Vagina (tissue), 2 donors: ENCODE results near the gene FGF2.
"Not testable (repeated sequence)": the region's sequence is repeated elsewhere in the genome, so short reads cannot be mapped to it uniquely, and the experiment has no call there.

Experiments
- POLR2A ChIP-seq, 2 donors: fragments of 450-650 bp; IDR thresholded peaks; one replicate each; pipeline ENCODE4 v1.6.1; 2017; ENCODE audit warnings: antibody characterized with exemption in 2 of 2, mild to moderate bottlenecking in 2 of 2, moderate library complexity in 2 of 2
- POLR2AphosphoS5 ChIP-seq, 2 donors: sonication (generic); formaldehyde crosslinking; IDR thresholded peaks; one replicate each; pipeline ENCODE4 v1.9.0; 2017; ENCODE audit warnings: antibody characterized with exemption in 2 of 2, mild to moderate bottlenecking in 2 of 2, low read depth in 1 of 2; ENCODE audit not compliant: insufficient read depth in 1 of 2
- TF ChIP-seq, protein P1 (sequence below), 3 experiments: fragments of 450-650 bp in 2 of 3; fragments of 200-600 bp in 1 of 3; sonication (generic) in 1 of 3; IDR thresholded peaks; one replicate each; pipeline ENCODE4 v1.5.1; 2017 to 2019; ENCODE audit warnings: antibody characterized with exemption in 3 of 3, mild to moderate bottlenecking in 2 of 3, moderate library complexity in 2 of 3

DNA sequence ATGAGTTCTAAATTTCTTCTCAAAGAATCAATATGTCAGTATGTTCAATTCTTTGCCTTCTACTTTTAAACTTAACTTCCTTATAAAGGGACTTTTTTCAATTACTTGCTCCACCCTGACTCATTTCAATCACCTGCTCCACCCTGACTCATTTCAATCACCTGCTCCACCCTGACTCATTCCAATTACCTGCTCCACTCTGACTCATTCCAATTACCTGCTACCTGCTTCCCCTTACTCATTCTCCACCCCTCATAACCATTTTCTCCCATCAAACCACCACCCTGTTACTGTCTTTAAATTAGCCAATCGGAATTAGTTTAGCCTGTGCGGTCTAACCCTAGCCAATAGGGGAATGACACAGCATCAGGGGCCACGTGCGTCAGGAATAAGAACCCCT, 40.3 kb upstream of the FGF2 start:
- not testable (repeated sequence) for TF ChIP-seq POLR2AphosphoS5 (IDR thresholded peaks at IDR 0.05; ENCODE audit: insufficient read depth in 1 of 2, low read depth in 1 of 2); POLR2A (IDR thresholded peaks at IDR 0.05)
- TF ChIP-seq, protein P1, sequence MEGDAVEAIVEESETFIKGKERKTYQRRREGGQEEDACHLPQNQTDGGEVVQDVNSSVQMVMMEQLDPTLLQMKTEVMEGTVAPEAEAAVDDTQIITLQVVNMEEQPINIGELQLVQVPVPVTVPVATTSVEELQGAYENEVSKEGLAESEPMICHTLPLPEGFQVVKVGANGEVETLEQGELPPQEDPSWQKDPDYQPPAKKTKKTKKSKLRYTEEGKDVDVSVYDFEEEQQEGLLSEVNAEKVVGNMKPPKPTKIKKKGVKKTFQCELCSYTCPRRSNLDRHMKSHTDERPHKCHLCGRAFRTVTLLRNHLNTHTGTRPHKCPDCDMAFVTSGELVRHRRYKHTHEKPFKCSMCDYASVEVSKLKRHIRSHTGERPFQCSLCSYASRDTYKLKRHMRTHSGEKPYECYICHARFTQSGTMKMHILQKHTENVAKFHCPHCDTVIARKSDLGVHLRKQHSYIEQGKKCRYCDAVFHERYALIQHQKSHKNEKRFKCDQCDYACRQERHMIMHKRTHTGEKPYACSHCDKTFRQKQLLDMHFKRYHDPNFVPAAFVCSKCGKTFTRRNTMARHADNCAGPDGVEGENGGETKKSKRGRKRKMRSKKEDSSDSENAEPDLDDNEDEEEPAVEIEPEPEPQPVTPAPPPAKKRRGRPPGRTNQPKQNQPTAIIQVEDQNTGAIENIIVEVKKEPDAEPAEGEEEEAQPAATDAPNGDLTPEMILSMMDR (IDR thresholded peaks at IDR 0.05), result not testable (repeated sequence)
